K562 (cell line): ENCODE results near the gene FGF13. TPM values are rescaled to one million over a fixed set of nuclear protein-coding genes. Genes with fewer than 3 reads are reported as not detected.

Experiments used
- ATAC-seq: fragments of 200-7000 bp; cut with Tn5 transposase; 3 replicates; pipeline ENCODE4 v1.9.1; 2020; ENCODE audit warnings: moderate library complexity
- BruUV-seq: library from RNA; stranded (reverse); fragments of 400-500 nt; replicated peaks from 2 replicates; lab custom pipeline; 2021; lab: Mats Ljungman, UMichigan
- CTCF ChIA-PET: fragments of 300-600 bp; formaldehyde crosslinking; extraction: SDS; loops from one replicate; lab custom pipeline; 2021; ENCODE audit warnings: low intra/inter-chr PET ratio; lab: Yijun Ruan, JAX
- POLR2A ChIA-PET: fragments of 300-600, 350-650 bp; sonication (Branson Sonifier 250); formaldehyde crosslinking; extraction: SDS; loops from one replicate; lab custom pipeline; 2021; ENCODE audit warnings: antibody characterized with exemption, inconsistent platforms; lab: Yijun Ruan, JAX
- DNase-seq, 4 experiments: peaks; one replicate each; pipeline versions ENCODE4 v3.0.0 to v3.0.0-alpha.2; 2011 to 2018; ENCODE audit warnings: low spot score in 3 of 4, mixed read lengths in 3 of 4; ENCODE audit errors: extremely low read depth in 1 of 4
- FAIRE-seq: peaks from 2 replicates; lab custom pipeline; 2011; peaks lifted over from hg19 to GRCh38; lab: Jason Lieb, UNC
- H2AFZ ChIP-seq: 2 replicates; pipeline ENCODE4 v1.6.0; 2011; ENCODE audit warnings: low read depth, low read length, control low read depth, inconsistent platforms
- H3K27ac ChIP-seq: fragments of 200-600 bp; 3 replicates; pipeline ENCODE4 v1.8.0; 2011; ENCODE audit warnings: low read depth, mild to moderate bottlenecking, control low read depth, inconsistent platforms, low read length, moderate library complexity, mixed read lengths; ENCODE audit errors: extremely low read depth
- H3K27me3 ChIP-seq, 2 experiments: fragments of 300-600 bp in 1 of 2; 2 replicates in 1 of 2; 3 replicates in 1 of 2; pipeline versions ENCODE4 v1.6.0 to v1.8.0; 2011; ENCODE audit warnings: inconsistent platforms in 2 of 2, low read length in 2 of 2, mild to moderate bottlenecking in 1 of 2, mixed read lengths in 1 of 2, moderate library complexity in 1 of 2; ENCODE audit not compliant: control insufficient read depth in 2 of 2, insufficient read depth in 2 of 2
- H3K36me3 ChIP-seq: fragments of 300-600 bp; 3 replicates; pipeline ENCODE4 v1.8.0; 2011; ENCODE audit warnings: mild to moderate bottlenecking, low read length, inconsistent platforms; ENCODE audit not compliant: control insufficient read depth, insufficient read depth
- H3K4me1 ChIP-seq, 2 experiments: fragments of 200-600 bp in 1 of 2; replicated peaks in 1 of 2; 2 replicates in 1 of 2; 3 replicates in 1 of 2; pipeline versions ENCODE4 v1.5.1 to v1.8.0; 2011; ENCODE audit warnings: inconsistent platforms in 2 of 2, low read length in 2 of 2, mild to moderate bottlenecking in 1 of 2, mixed read lengths in 1 of 2, moderate library complexity in 1 of 2; ENCODE audit not compliant: control insufficient read depth in 2 of 2, insufficient read depth in 2 of 2
- H3K4me2 ChIP-seq: 2 replicates; pipeline ENCODE4 v1.6.1; 2011; ENCODE audit warnings: low read length, control low read depth, inconsistent platforms, mixed read lengths; ENCODE audit not compliant: insufficient read depth
- H3K4me3 ChIP-seq: fragments of 200-600 bp; sonication (generic), shearing (Covaris generic); 2 replicates; pipeline ENCODE4 v1.5.1; 2016; ENCODE audit warnings: control low read depth, inconsistent platforms
- H3K79me2 ChIP-seq: fragments of 200-600 bp; 3 replicates; pipeline ENCODE4 v1.8.0; 2011; ENCODE audit warnings: low read length, inconsistent platforms; ENCODE audit not compliant: control insufficient read depth, insufficient read depth
- H3K9ac ChIP-seq, 2 experiments: 2 replicates each; pipeline versions ENCODE4 v1.6.0 to v1.6.1; 2011; ENCODE audit warnings: low read depth in 2 of 2, low read length in 2 of 2, control low read depth in 1 of 2, inconsistent platforms in 1 of 2, mild to moderate bottlenecking in 1 of 2, mixed read lengths in 1 of 2; ENCODE audit not compliant: insufficient read depth in 1 of 2
- H3K9me1 ChIP-seq: one replicate; pipeline ENCODE4 v1.6.0; 2011; ENCODE audit warnings: inconsistent platforms, mild to moderate bottlenecking, low read length, moderate library complexity; ENCODE audit not compliant: control insufficient read depth, insufficient read depth
- H3K9me3 ChIP-seq: replicated peaks from 2 replicates; pipeline ENCODE4 v1.5.1; 2011; ENCODE audit warnings: low read depth, low read length, inconsistent platforms; ENCODE audit not compliant: control insufficient read depth, insufficient read depth
- H4K20me1 ChIP-seq: replicated peaks from 2 replicates; pipeline ENCODE4 v1.6.1; 2011; ENCODE audit warnings: low read length, inconsistent platforms, mixed read lengths; ENCODE audit not compliant: control insufficient read depth, insufficient read depth
- CBX1 ChIP-seq: sonication (generic); IDR thresholded peaks from 2 replicates; pipeline ENCODE4 v1.6.1; 2016; ENCODE audit warnings: antibody characterized with exemption, low read depth, mild to moderate bottlenecking
- CREBBP ChIP-seq: IDR thresholded peaks from one replicate; pipeline ENCODE4 v1.6.1; 2012; ENCODE audit warnings: low read depth, mild to moderate bottlenecking, control low read depth, inconsistent platforms, low read length
- ETV5 ChIP-seq: sonication (generic); formaldehyde crosslinking; IDR thresholded peaks from 2 replicates; pipeline ENCODE4 v1.4.0; 2020; ENCODE audit warnings: low read depth, mild to moderate bottlenecking, missing genetic modification reagents
- FOXK1 ChIP-seq: sonication (generic); formaldehyde crosslinking; IDR thresholded peaks from 2 replicates; pipeline ENCODE4 v1.8.0; 2022; ENCODE audit warnings: missing genetic modification reagents, mild to moderate bottlenecking, borderline replicate concordance
- GATAD2A ChIP-seq: fragments of 450-650 bp; IDR thresholded peaks from 2 replicates; pipeline ENCODE4 v1.6.1; 2017
- HDAC3 ChIP-seq: fragments of 450-650 bp; IDR thresholded peaks from 2 replicates; pipeline ENCODE4 v1.6.1; 2018; ENCODE audit warnings: borderline replicate concordance, mild to moderate bottlenecking, moderate library complexity; ENCODE audit not compliant: partially characterized antibody
- KDM4B ChIP-seq, 2 experiments: fragments of 450-650 bp in 1 of 2; sonication (generic) in 1 of 2; IDR thresholded peaks; 2 replicates each; pipeline ENCODE4 v1.6.1; 2016 to 2017; ENCODE audit warnings: borderline replicate concordance in 2 of 2, antibody characterized with exemption in 1 of 2, low read depth in 1 of 2, mild to moderate bottlenecking in 1 of 2
- MYNN ChIP-seq, 2 experiments: sonication (generic); formaldehyde crosslinking in 1 of 2; IDR thresholded peaks; 2 replicates each; pipeline versions ENCODE4 v1.5.0 to v1.6.1; 2016 to 2020; ENCODE audit warnings: antibody characterized with exemption in 1 of 2, missing genetic modification reagents in 1 of 2
- RNF2 ChIP-seq: sonication (generic); IDR thresholded peaks from 2 replicates; pipeline ENCODE4 v1.6.1; 2016
- TRIM28 ChIP-seq: fragments of 450-650 bp; IDR thresholded peaks from 2 replicates; pipeline ENCODE4 v1.6.1; 2017
- ZBTB17 ChIP-seq: fragments of 450-650 bp; formaldehyde crosslinking; IDR thresholded peaks from 2 replicates; pipeline ENCODE4 v1.4.0; 2020; ENCODE audit warnings: mild to moderate bottlenecking
- ZNF133 ChIP-seq: fragments of 250-450 bp; sonication (Bioruptor Pico); IDR thresholded peaks from 2 replicates; pipeline ENCODE4 v1.4.0; 2020; ENCODE audit warnings: mild to moderate bottlenecking
- ZNF436 ChIP-seq: fragments of 250-450, 450-650 bp; sonication (Bioruptor Pico); formaldehyde crosslinking; IDR thresholded peaks from 2 replicates; pipeline ENCODE4 v1.7.0; 2020; ENCODE audit warnings: mild to moderate bottlenecking
- ZNF695 ChIP-seq: fragments of 450-650 bp; formaldehyde crosslinking; IDR thresholded peaks from 2 replicates; pipeline ENCODE4 v1.4.0; 2020; ENCODE audit warnings: mild to moderate bottlenecking, moderate library complexity
- in situ Hi-C: fragments of 300-500 bp; cut with MboI; formaldehyde crosslinking; loops from 4 replicates; pipeline ENCODE4 v1.15.0; 2018; ENCODE audit warnings: inconsistent platforms, mixed read lengths
- intact Hi-C: fragments of 100-400 bp; cut with micrococcal nuclease; formaldehyde crosslinking; loops from 2 replicates; pipeline ENCODE4 v1.14.2; 2022
- polyA plus RNA-seq, 8 experiments: library from polyadenylated mRNA; depleted of rRNA in 4 of 8; stranded (reverse) in 5 of 8; unstranded in 3 of 8; fragments of >200 nt; fragmentation: Nextera tagmentation in 2 of 8; fragmentation: Illumina TruSeq in 1 of 8; extraction: Ambion mirVana in 2 of 8; extraction: Trizol in 1 of 8; gene quantifications; 2 replicates each; pipeline versions ENCODE4 v1.2.1 to v1.2.3, GENCODE V29; 2011 to 2014; ENCODE audit warnings: inconsistent platforms in 1 of 8, missing spikeins in 1 of 8
- total RNA-seq, 7 experiments: library from RNA; depleted of rRNA in 6 of 7; stranded (reverse); fragments of >200 nt in 6 of 7; fragmentation: Illumina TruSeq in 2 of 7; extraction: Trizol in 2 of 7; gene quantifications; 2 replicates each; pipeline versions ENCODE4 v1.2.1 to v1.2.3, GENCODE V29; 2011 to 2021; ENCODE audit warnings: low replicate concordance in 1 of 7
- TF ChIP-seq, protein P1 (sequence below): sonication (generic); formaldehyde crosslinking; IDR thresholded peaks from 2 replicates; pipeline ENCODE4 v1.8.1; 2023; ENCODE audit warnings: mild to moderate bottlenecking, missing genetic modification reagents
- TF ChIP-seq, protein P2 (sequence below): fragments of 200-800 bp; sonication (Bioruptor generic); IDR thresholded peaks from 2 replicates; pipeline ENCODE4 v1.6.1; 2017; ENCODE audit warnings: missing genetic modification characterization, missing compliant biosample characterization

The FGF13 gene
- total and polyA plus RNA-seq, 9 of the 15 experiments (the other 6 are each of a cell fraction or from before 2014, with no cell fraction given): 14.8 to 95.7 (median 60.8) TPM

DNA sequence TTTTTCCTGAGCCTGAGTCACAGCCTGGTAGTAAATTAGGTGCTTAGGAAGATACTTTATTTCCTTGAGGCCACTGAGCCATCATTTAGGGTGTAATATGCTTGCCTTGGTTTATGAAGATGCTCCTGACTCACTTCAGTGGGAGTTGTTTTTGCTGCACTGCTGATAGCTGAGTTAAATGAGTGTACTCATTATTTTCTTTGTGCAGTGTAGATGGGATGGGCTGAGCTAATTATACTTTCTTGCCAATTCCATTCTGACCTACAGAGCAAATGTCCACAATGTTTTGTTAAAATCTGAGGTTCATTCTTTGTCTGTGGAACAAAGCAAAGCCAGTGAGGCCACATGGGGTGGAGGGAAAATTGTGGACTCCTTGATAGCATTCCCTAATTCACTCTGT lies 60.0 kb downstream of the FGF13 start:
- Histone ChIP-seq H3K4me3 (no peak overlapping the region), H3K27me3 (no peaks in the 10 kb centered on the region), H2AFZ (no peak overlapping the region), H3K9me3 (no peaks in the 10 kb centered on the region), H4K20me1 (no peaks in the 10 kb centered on the region), H3K36me3 (no peaks in the 10 kb centered on the region), H3K9ac (no peak overlapping the region), H3K27ac (no peak overlapping the region), H3K79me2 (no peaks in the 10 kb centered on the region), H3K4me2 (no peak overlapping the region), H3K9me1 (no peaks in the 10 kb centered on the region), H3K4me1 (no peaks in the 10 kb centered on the region)
- no peak for TF ChIP-seq ZBTB17 (CRISPR knock-in tag)
- no peak for TF ChIP-seq ZNF133 (CRISPR knock-in tag)
- TF ChIP-seq GATAD2A: no peak
- no peak for TF ChIP-seq TRIM28
- TF ChIP-seq KDM4B (IDR thresholded peaks at IDR 0.05; ENCODE audit: borderline replicate concordance in 2 of 2, low read depth in 1 of 2): no peak
- no peak for TF ChIP-seq HDAC3
- TF ChIP-seq FOXK1 (CRISPR knock-in tag): no peak
- TF ChIP-seq ETV5 (CRISPR knock-in tag): no peak
- TF ChIP-seq, protein P1, sequence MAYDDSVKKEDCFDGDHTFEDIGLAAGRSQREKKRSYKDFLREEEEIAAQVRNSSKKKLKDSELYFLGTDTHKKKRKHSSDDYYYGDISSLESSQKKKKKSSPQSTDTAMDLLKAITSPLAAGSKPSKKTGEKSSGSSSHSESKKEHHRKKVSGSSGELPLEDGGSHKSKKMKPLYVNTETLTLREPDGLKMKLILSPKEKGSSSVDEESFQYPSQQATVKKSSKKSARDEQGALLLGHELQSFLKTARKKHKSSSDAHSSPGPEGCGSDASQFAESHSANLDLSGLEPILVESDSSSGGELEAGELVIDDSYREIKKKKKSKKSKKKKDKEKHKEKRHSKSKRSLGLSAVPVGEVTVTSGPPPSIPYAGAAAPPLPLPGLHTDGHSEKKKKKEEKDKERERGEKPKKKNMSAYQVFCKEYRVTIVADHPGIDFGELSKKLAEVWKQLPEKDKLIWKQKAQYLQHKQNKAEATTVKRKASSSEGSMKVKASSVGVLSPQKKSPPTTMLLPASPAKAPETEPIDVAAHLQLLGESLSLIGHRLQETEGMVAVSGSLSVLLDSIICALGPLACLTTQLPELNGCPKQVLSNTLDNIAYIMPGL (CRISPR knock-in tag): no peak
- no peak for TF ChIP-seq CREBBP
- no peak for TF ChIP-seq RNF2
- no peak for TF ChIP-seq ZNF695 (CRISPR knock-in tag)
- no peak for TF ChIP-seq CBX1
- TF ChIP-seq, protein P2, sequence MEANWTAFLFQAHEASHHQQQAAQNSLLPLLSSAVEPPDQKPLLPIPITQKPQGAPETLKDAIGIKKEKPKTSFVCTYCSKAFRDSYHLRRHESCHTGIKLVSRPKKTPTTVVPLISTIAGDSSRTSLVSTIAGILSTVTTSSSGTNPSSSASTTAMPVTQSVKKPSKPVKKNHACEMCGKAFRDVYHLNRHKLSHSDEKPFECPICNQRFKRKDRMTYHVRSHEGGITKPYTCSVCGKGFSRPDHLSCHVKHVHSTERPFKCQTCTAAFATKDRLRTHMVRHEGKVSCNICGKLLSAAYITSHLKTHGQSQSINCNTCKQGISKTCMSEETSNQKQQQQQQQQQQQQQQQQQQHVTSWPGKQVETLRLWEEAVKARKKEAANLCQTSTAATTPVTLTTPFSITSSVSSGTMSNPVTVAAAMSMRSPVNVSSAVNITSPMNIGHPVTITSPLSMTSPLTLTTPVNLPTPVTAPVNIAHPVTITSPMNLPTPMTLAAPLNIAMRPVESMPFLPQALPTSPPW (CRISPR knock-in tag): no peak
- no peak for TF ChIP-seq ZNF436 (CRISPR knock-in tag)
- TF ChIP-seq MYNN (IDR thresholded peaks at IDR 0.05): no peak
- TF ChIP-seq MYNN (CRISPR knock-in tag; IDR thresholded peaks at IDR 0.05): no peak
- ChIA-PET POLR2A (no interaction called here), CTCF (no interaction called here)
- intact Hi-C loops: no loop called here
- in situ Hi-C loops: no loop called here
- FAIRE-seq (no peak), ATAC-seq (no peak), DNase-seq (no peak)
- BruUV-seq: no TSS peak
